ENCODE measurements around the gene UBAC2. TPM values are rescaled to one million over a fixed set of nuclear protein-coding genes. Genes with fewer than 3 reads are reported as not detected.

The UBAC2 gene
- polyA plus RNA-seq, 1 experiment: 71.4 TPM

GRCh38 chr13:99363391-99363790 lies 162.7 kb downstream of the UBAC2 start:
- TF ChIP-seq CTCF (IDR thresholded peaks at IDR 0.05; ENCODE audit: low read depth, low read length): no peak
- H3K9me3 ChIP-seq (ENCODE audit: control insufficient read depth, insufficient read depth, low read length): no peaks in the 10 kb centered on the region
- CTCF ChIA-PET: no interaction called here
- POLR2A ChIA-PET: no interaction called here
- H3K27me3 ChIP-seq (ENCODE audit: control insufficient read depth, insufficient read depth, low read length): no peaks in the 10 kb centered on the region
- DNase-seq (ENCODE audit: low read depth, low spot score): no peak
- H3K4me3 ChIP-seq (ENCODE audit: low read depth, low read length): no peak overlapping the region
- H3K27ac ChIP-seq (ENCODE audit: low read depth, low read length): no peak overlapping the region

- no peak for TF ChIP-seq CTCF (IDR thresholded peaks at IDR 0.05; ENCODE audit: low read depth, low read length)
- CTCF ChIA-PET: no interaction called here
- DNase-seq (ENCODE audit: low read depth, low spot score): no peak
Observed at GRCh38 chr13:99363949-99364348, 163.3 kb downstream of the UBAC2 start.

GRCh38 chr13:99366075-99366987 lies 165.7 kb downstream of the UBAC2 start:
- Histone ChIP-seq H3K4me3 (ENCODE audit: low read depth, low read length) (no peak overlapping the region), H3K27ac (ENCODE audit: low read depth, low read length) (no peak overlapping the region), H3K27me3 (ENCODE audit: control insufficient read depth, insufficient read depth, low read length) (no peaks in the 10 kb centered on the region), H3K9me3 (ENCODE audit: control insufficient read depth, insufficient read depth, low read length) (no peaks in the 10 kb centered on the region)
- DNase-seq (ENCODE audit: low read depth, low spot score): no peak
- ChIA-PET POLR2A (no interaction called here), CTCF (interaction anchor here (2.9 kb wide), 1 partner anchor 71 kb away, joined by 10 read pairs; no protein-coding TSS in a partner anchor)
- no peak for TF ChIP-seq CTCF (IDR thresholded peaks at IDR 0.05; ENCODE audit: low read depth, low read length)

More at GRCh38 chr13:99363949-99364348, 163.3 kb downstream of the UBAC2 start:
- Histone ChIP-seq H3K9me3 (ENCODE audit: control insufficient read depth, insufficient read depth, low read length) (no peaks in the 10 kb centered on the region), H3K27me3 (ENCODE audit: control insufficient read depth, insufficient read depth, low read length) (no peaks in the 10 kb centered on the region), H3K4me3 (ENCODE audit: low read depth, low read length) (no peak overlapping the region), H3K27ac (ENCODE audit: low read depth, low read length) (no peak overlapping the region)
- POLR2A ChIA-PET: no interaction called here

GRCh38 chr13:99367106-99367616 lies 166.5 kb downstream of the UBAC2 start:
- DNase-seq (ENCODE audit: low read depth, low spot score): no peak
- no peak overlapping the region for H3K4me3 ChIP-seq (ENCODE audit: low read depth, low read length)
- H3K27ac ChIP-seq (ENCODE audit: low read depth, low read length): no peak overlapping the region
- no peaks in the 10 kb centered on the region for H3K9me3 ChIP-seq (ENCODE audit: control insufficient read depth, insufficient read depth, low read length)
- H3K27me3 ChIP-seq (ENCODE audit: control insufficient read depth, insufficient read depth, low read length): no peaks in the 10 kb centered on the region
- CTCF ChIA-PET: interaction anchor here (2.9 kb wide), 1 partner anchor 70 kb away, joined by 10 read pairs; no protein-coding TSS in a partner anchor
- POLR2A ChIA-PET: no interaction called here
- TF ChIP-seq CTCF (IDR thresholded peaks at IDR 0.05; ENCODE audit: low read depth, low read length): no peak

All from AG04450 (cell line).